Measurements from ENCODE around the gene ZNF221.

Gene ZNF221

GRCh38 chr19:43934985-43935708 lies 15.9 kb upstream of the ZNF221 start, which contains the start of gene ZNF45:
Gene ZNF45 (minus strand): TSS chr19:43935282. CDS start chr19:43922185, 13,097 bp downstream.
- H3K4me1 ChIP-seq (ENCODE audit: control insufficient read depth, low read length), result peaks cover 13% of the 10 kb centered on the region
- TF ChIP-seq EZH2phosphoT487 (IDR thresholded peaks at IDR 0.05; ENCODE audit: borderline replicate concordance, low read length), result no peak
- TF ChIP-seq CTCF (IDR thresholded peaks at IDR 0.05; ENCODE audit: low read depth, low read length, poor library complexity, severe bottlenecking), result no peak

GRCh38 chr19:43936188-43936587 lies 14.8 kb upstream of the ZNF221 start:
- no peaks in the 10 kb centered on the region for H3K9me2 ChIP-seq (replicated peaks; ENCODE audit: control insufficient read depth, low read length)
- TF ChIP-seq EZH2phosphoT487 (IDR thresholded peaks at IDR 0.05; ENCODE audit: borderline replicate concordance, low read length) (no peak), CTCF (IDR thresholded peaks at IDR 0.05; ENCODE audit: low read depth, low read length, poor library complexity, severe bottlenecking) (no peak)
- no peak overlapping the region for H3K4me3 ChIP-seq (ENCODE audit: low read length)
- H3K79me2 ChIP-seq (ENCODE audit: control insufficient read depth, low read length), result no peaks in the 10 kb centered on the region
- no peaks in the 10 kb centered on the region for H4K20me1 ChIP-seq (ENCODE audit: control insufficient read depth, insufficient read depth, low read depth, low read length)
- no peaks in the 10 kb centered on the region for H3K27me3 ChIP-seq (ENCODE audit: control insufficient read depth, low read length)
- H3K9me3 ChIP-seq (ENCODE audit: control insufficient read depth, insufficient read depth, low read length), result peaks cover 19% of the 10 kb centered on the region
- H3F3A ChIP-seq (ENCODE audit: control insufficient read depth, insufficient read depth), result 0 out of 2 replicates have a peak, but pooled peaks cover 3% of the 10 kb centered on the region
- no peak overlapping the region for H3K27ac ChIP-seq (ENCODE audit: low read depth, low read length)
- H3K4me1 ChIP-seq (ENCODE audit: control insufficient read depth, low read length), result peaks cover 13% of the 10 kb centered on the region
- H3K4me2 ChIP-seq (ENCODE audit: low read length), result no peak overlapping the region
- peaks cover 11% of the 10 kb centered on the region; the same call in 1 of the 2 replicates for H3K36me3 ChIP-seq (ENCODE audit: control insufficient read depth, low read length)

More at GRCh38 chr19:43934985-43935708, 15.9 kb upstream of the ZNF221 start, which contains the start of gene ZNF45:
- Histone ChIP-seq H3K9me3 (ENCODE audit: control insufficient read depth, insufficient read depth, low read length) (peaks cover 19% of the 10 kb centered on the region), H3K9me2 (replicated peaks; ENCODE audit: control insufficient read depth, low read length) (no peaks in the 10 kb centered on the region), H3K4me3 (ENCODE audit: low read length) (peak within 1 kb of the TSS; percentile 91), H4K20me1 (ENCODE audit: control insufficient read depth, insufficient read depth, low read depth, low read length) (no peaks in the 10 kb centered on the region), H3K36me3 (ENCODE audit: control insufficient read depth, low read length) (peaks cover 18% of the 10 kb centered on the region), H3K4me2 (ENCODE audit: low read length) (peak within 1 kb of the TSS; percentile 86), H3K79me2 (ENCODE audit: control insufficient read depth, low read length) (no peaks in the 10 kb centered on the region), H3F3A (ENCODE audit: control insufficient read depth, insufficient read depth) (0 out of 2 replicates have a peak, but pooled peaks cover 3% of the 10 kb centered on the region), H3K27me3 (ENCODE audit: control insufficient read depth, low read length) (no peaks in the 10 kb centered on the region), H3K27ac (ENCODE audit: low read depth, low read length) (no peak within 1 kb of the TSS)

- Histone ChIP-seq H3F3A (ENCODE audit: control insufficient read depth, insufficient read depth) (0 out of 2 replicates have a peak, but pooled peaks cover 3% of the 10 kb centered on the region), H3K4me2 (ENCODE audit: low read length) (no peak overlapping the region), H3K27ac (ENCODE audit: low read depth, low read length) (no peak overlapping the region), H4K20me1 (ENCODE audit: control insufficient read depth, insufficient read depth, low read depth, low read length) (no peaks in the 10 kb centered on the region), H3K4me1 (ENCODE audit: control insufficient read depth, low read length) (peaks cover 7% of the 10 kb centered on the region), H3K9me3 (ENCODE audit: control insufficient read depth, insufficient read depth, low read length) (peaks cover 19% of the 10 kb centered on the region), H3K79me2 (ENCODE audit: control insufficient read depth, low read length) (no peaks in the 10 kb centered on the region), H3K9me2 (replicated peaks; ENCODE audit: control insufficient read depth, low read length) (no peaks in the 10 kb centered on the region), H3K36me3 (ENCODE audit: control insufficient read depth, low read length) (no peaks in the 10 kb centered on the region), H3K4me3 (ENCODE audit: low read length) (no peak overlapping the region), H3K27me3 (ENCODE audit: control insufficient read depth, low read length) (no peaks in the 10 kb centered on the region)
- TF ChIP-seq EZH2phosphoT487 (IDR thresholded peaks at IDR 0.05; ENCODE audit: borderline replicate concordance, low read length) (no peak), CTCF (IDR thresholded peaks at IDR 0.05; ENCODE audit: low read depth, low read length, poor library complexity, severe bottlenecking) (no peak)
Observed at GRCh38 chr19:43939557-43940260, 11.3 kb upstream of the ZNF221 start.

Data from DOHH2 (cell line).